Measurements from ENCODE around the gene SYT3. TPM values are rescaled to one million over a fixed set of nuclear protein-coding genes. Genes with fewer than 3 reads are reported as not detected.

The SYT3 gene
- total and polyA plus RNA-seq, 7 donors = under 0.01 to 0.66 (median 0.37) TPM; not detected in 1

Other genes with a start within 250 kb of the SYT3 start
- 1 to 10 TPM in 1 of 4 donors, not detected in 3; 3.0 TPM for gene SPIB, start 220.9 kb downstream of the SYT3 start, total RNA-seq
- gene SPIB, start 220.9 kb downstream of the SYT3 start, polyA plus RNA-seq = 10 to 100 TPM; 22.8 to 58.1 (median 44.6) TPM
- not detected for gene MYBPC2, start 207.0 kb downstream of the SYT3 start, total RNA-seq
- gene MYBPC2, start 207.0 kb downstream of the SYT3 start, polyA plus RNA-seq = under 1 TPM in 1 of 3 donors, not detected in 2; 0.95 TPM
- 10 to 100 TPM; 38.5 to 48.5 (median 42.3) TPM for gene EMC10, start 163.4 kb downstream of the SYT3 start, total RNA-seq
- gene EMC10, start 163.4 kb downstream of the SYT3 start, polyA plus RNA-seq = 100 to 1,000 TPM in 1 of 3 donors, 10 to 100 TPM in 2; 34.2 to 140 (median 41.8) TPM
- 1 to 10 TPM in 2 of 4 donors, under 1 TPM in 1, not detected in 1; 0.36 to 7.1 (median 1.2) TPM for gene GARIN5A, start 163.0 kb downstream of the SYT3 start, total RNA-seq
- gene GARIN5A, start 163.0 kb downstream of the SYT3 start, polyA plus RNA-seq = 1 to 10 TPM in 2 of 3 donors, not detected in 1; 1.6 to 2.8 TPM
- gene JOSD2, start 128.7 kb downstream of the SYT3 start, total RNA-seq = 10 to 100 TPM; 23.5 to 47.9 (median 33.7) TPM
- gene JOSD2, start 128.7 kb downstream of the SYT3 start, polyA plus RNA-seq = 10 to 100 TPM; 55.3 to 85.1 (median 65.7) TPM
- not detected for gene ASPDH, start 126.0 kb downstream of the SYT3 start, total RNA-seq
- gene ASPDH, start 126.0 kb downstream of the SYT3 start, polyA plus RNA-seq = not detected
- 1 to 10 TPM; 2.2 to 2.7 (median 2.4) TPM for gene LRRC4B, start 71.4 kb downstream of the SYT3 start, total RNA-seq
- 1 to 10 TPM in 1 of 3 donors, under 1 TPM in 1, not detected in 1; 0.23 to 2.8 TPM for gene LRRC4B, start 71.4 kb downstream of the SYT3 start, polyA plus RNA-seq
- not detected for gene C19orf81, start 9.6 kb upstream of the SYT3 start, total RNA-seq
- gene C19orf81, start 9.6 kb upstream of the SYT3 start, polyA plus RNA-seq = not detected
- 1 to 10 TPM in 2 of 4 donors, under 1 TPM in 2; under 0.01 to 1.2 (median 0.54) TPM for gene SHANK1, start 79.9 kb upstream of the SYT3 start, total RNA-seq
- gene SHANK1, start 79.9 kb upstream of the SYT3 start, polyA plus RNA-seq = under 1 TPM in 1 of 3 donors, not detected in 2; 0.19 TPM
- 10 to 100 TPM in 3 of 4 donors, 1 to 10 TPM in 1; 9.5 to 20.2 (median 14.6) TPM for gene CLEC11A, start 83.5 kb upstream of the SYT3 start, total RNA-seq
- gene CLEC11A, start 83.5 kb upstream of the SYT3 start, polyA plus RNA-seq = 1 to 10 TPM; 2.1 to 6.1 (median 3.6) TPM
- not detected for gene GPR32, start 130.6 kb upstream of the SYT3 start, total RNA-seq
- gene GPR32, start 130.6 kb upstream of the SYT3 start, polyA plus RNA-seq = not detected
- not detected for gene ACP4, start 150.5 kb upstream of the SYT3 start, total RNA-seq
- gene ACP4, start 150.5 kb upstream of the SYT3 start, polyA plus RNA-seq = not detected
- not detected for gene KLK1, start 183.9 kb upstream of the SYT3 start, total RNA-seq
- gene KLK1, start 183.9 kb upstream of the SYT3 start, polyA plus RNA-seq = 100 to 1,000 TPM in 2 of 3 donors, 10 to 100 TPM in 1; 44.6 to 398 (median 277) TPM
- not detected for gene KLK15, start 193.7 kb upstream of the SYT3 start, total RNA-seq
- 10 to 100 TPM in 1 of 3 donors, 1 to 10 TPM in 2; 2.1 to 10.2 (median 2.8) TPM for gene KLK15, start 193.7 kb upstream of the SYT3 start, polyA plus RNA-seq
- gene KLK3, start 215.0 kb upstream of the SYT3 start, total RNA-seq = not detected
- gene KLK3, start 215.0 kb upstream of the SYT3 start, polyA plus RNA-seq = 1 to 10 TPM; 1.8 to 4.2 (median 3.0) TPM
- not detected for gene KLK2, start 233.6 kb upstream of the SYT3 start, total RNA-seq
- under 1 TPM in 1 of 3 donors, not detected in 2; 0.28 TPM for gene KLK2, start 233.6 kb upstream of the SYT3 start, polyA plus RNA-seq

All from sigmoid colon (tissue), 7 donors.